HG02759 (cell line): ENCODE results near the gene KCNJ4.
"Not testable (repeated sequence)": the region's sequence is repeated elsewhere in the genome, so short reads cannot be mapped to it uniquely, and the experiment has no call there.

Experiments used
- ATAC-seq: cut with Tn5 transposase; IDR thresholded peaks from one replicate; pipeline ENCODE4 v1.9.1; 2021; ENCODE audit warnings: mild to moderate bottlenecking, moderate library complexity; ENCODE audit not compliant: unreplicated experiment

KCNJ4 gene

DNA sequence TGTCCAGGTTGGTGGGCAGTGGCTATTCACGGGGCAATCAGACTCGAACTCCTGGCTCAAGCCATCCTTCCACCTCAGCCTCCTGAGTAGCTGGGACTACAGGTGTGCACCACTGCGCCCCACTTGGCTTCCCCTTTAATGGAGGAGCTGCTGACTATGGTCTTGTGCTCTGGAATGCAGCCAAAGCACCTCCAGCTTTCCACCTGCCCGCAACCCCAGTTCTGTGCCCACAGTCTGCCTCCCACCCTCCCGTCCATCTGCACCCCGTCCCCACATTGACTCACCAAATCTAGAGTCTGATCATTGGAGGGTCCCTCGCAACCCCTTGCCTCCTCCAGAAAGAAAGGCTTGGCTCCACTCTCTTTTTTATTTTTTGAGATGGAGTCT lies 41.0 kb downstream of the KCNJ4 start:
- no peak for ATAC-seq

DNA sequence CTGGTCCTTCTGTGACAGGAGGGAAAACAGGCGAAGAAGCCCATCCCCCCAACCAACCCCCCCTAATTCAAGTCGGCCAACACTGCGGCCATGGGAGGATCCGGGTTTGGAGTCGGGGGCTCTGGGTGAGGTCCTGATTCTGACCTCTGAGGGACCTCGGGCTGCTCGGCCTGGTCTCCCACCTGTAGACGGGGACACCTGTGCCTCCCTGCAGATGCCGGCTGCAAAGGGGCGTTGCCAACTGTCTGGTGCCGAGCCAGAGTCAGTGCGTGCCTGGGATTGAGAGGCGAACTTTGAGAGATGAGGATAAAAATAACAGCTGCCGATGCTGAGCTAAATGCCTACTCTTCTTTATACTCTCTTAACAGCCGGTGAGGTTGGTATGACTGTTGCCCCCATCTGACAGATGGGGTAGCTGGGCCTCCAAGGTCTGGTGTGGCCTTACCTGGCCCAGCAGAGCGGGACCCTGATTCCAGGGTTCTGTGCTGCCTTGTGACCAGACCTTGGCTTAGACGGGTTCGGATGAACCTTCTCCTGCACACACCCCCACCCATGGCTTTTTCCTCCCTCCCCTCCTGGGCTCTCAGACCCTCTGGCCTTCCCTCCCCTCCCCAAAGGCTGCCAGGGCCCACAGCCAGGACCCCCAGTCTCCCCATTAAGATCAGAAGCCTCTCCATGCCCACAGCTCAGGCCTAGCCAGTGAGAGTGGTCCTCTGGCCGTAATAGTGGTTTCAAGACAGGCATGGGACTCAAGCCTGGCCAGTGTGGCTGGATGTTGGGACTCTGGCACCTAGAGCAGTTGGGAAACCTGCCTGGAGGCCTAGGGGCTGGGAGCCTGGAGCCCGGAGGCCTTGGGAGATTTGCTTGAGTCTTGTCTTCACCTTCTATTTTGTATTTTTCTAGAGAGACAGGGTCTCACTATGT lies 41.7 kb downstream of the KCNJ4 start:
- no peak for ATAC-seq

DNA sequence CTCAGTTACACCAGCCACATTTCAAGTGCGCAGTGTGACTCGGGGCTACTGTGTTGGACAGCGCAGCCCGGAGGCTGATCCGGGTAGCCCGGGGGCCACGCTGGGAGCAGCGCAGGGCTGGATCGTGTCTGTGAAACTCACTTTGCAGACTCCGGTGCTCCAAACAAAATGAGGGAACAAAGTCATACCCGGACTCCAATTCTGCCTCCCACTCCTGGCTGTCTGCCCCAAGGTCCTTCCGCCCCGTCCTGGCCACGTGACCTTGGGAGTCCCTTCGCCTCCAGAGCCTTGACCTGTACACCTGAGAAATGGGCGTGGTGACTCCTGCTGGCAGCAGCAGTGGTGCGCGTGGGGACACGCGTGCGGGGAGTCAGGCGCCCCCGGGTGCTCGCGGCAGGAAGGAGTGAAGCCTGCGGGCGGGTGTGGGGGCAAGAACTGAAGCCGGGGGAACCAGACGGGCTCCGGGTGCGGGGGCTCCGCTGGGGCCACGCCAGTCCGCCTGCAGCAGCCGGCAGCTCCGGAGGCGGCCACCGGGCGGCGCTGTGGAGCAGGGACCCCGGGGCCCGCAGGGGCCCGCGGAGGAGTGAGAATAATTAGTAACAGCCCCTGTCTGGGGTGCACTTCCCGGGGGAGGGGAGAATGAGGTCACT lies 42.4 kb downstream of the KCNJ4 start:
- no peak for ATAC-seq

DNA sequence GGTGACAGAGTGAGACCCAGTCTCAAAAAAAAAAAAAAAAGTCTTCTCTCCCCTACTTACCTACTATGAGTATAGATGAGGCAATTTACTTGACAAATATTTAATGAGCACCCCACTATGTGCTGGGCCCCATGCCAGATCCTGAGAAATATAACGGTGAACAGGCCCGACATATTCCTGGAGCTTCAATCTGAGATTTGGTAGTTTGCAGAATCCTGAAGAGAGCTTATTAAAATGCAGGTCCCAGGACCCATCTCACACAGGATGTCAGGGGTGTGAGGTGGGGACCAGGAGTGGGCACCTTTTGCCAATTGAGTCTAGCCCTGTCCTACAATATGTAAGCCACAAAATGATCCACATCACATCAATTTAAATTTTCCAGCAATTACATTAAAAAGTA lies 44.0 kb downstream of the KCNJ4 start:
- ATAC-seq: no peak

DNA sequence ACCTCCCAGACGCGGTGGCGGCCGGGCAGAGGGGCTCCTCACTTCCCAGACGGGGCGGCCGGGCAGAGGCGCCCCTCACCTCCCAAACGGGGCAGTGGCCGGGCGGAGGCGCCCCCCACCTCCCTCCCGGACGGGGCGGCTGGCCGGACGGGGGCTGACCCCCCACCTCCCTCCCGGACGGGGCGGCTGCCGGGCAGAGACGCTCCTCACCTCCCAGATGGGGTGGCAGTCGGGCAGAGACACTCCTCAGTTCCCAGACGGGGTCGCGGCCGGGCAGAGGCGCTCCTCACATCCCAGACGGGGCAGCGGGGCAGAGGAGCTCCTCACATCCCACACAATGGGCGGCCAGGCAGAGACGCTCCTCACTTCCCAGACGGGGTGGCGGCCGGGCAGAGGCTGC lies 45.1 kb downstream of the KCNJ4 start:
- ATAC-seq: not testable (repeated sequence)

DNA sequence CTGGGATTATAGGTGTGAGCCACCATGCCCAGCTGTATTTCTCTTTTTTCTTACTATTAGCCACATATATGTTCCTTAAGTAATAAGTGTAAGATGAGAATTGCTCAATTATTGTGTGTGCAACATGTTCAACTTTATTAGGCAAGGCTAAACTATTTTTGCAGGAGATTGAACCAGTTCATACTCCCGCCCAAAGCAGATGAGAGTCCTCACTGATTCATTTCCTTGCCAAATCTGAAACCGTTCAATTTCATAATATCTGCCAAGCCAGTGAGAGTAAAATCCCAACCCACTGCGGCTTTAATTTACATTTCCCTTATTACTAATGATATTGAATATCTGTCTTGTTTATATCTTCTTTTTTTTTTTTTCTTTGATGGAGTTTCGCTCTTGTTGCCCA lies 48.4 kb downstream of the KCNJ4 start:
- ATAC-seq: no peak

DNA sequence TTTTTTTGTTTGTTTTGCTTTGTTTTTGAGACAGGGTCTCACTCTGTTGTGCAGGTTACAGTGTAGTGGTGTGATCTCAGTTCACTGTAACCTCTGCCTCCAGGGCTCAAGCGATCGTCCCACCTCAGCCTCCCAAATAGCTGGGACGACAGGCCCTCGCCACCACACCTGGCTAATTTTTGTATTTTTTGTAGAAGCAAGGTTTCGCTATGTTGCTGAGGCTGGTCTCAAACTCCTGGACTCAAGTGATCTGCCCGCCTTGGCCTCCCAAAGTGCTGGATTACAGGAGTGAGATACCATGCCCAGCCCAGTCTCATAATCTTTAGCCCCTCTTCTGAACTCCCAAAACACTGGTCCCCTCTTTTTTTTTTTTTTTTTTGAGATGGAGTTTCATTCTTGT lies 50.6 kb downstream of the KCNJ4 start:
- ATAC-seq: no peak

DNA sequence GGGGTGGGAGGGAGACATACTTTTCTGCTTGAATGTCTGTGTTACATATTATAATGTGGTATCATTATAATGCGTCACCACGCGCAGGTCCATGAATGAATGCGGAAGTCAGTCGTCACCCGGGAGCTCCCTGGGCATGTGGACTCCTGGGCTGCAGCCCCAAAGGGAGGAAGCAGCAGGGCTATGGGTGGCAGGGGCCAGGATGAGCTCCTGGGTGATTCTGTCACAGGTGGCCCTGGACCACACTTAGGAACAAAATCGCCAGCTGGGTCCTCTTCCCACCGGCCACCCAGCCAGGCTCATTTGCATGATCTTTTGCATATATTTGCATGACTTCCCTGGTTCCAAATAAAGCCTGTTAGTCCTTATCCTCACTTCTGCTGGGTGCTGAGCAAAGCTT lies 51.2 kb downstream of the KCNJ4 start:
- no peak for ATAC-seq

DNA sequence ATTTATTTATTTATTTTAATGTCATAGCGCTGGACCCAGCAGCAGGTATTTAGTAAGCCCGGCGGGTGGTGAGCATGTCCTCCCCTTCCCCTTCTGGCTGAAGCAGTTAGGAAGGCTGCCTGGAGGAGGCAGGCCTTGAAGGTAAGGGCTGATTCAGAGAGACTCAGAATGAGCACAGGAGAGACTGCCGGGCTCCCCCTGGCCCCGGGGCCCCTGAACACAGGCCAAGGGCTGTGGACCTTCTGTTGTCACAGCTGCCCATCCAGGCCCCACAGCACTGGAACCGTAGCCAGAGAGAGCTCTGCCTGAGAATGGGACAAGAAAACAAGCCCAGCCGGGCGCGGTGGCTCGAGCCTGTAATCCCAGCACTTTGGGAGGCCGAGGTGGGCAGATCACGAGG lies 52.8 kb downstream of the KCNJ4 start:
- ATAC-seq: no peak

DNA sequence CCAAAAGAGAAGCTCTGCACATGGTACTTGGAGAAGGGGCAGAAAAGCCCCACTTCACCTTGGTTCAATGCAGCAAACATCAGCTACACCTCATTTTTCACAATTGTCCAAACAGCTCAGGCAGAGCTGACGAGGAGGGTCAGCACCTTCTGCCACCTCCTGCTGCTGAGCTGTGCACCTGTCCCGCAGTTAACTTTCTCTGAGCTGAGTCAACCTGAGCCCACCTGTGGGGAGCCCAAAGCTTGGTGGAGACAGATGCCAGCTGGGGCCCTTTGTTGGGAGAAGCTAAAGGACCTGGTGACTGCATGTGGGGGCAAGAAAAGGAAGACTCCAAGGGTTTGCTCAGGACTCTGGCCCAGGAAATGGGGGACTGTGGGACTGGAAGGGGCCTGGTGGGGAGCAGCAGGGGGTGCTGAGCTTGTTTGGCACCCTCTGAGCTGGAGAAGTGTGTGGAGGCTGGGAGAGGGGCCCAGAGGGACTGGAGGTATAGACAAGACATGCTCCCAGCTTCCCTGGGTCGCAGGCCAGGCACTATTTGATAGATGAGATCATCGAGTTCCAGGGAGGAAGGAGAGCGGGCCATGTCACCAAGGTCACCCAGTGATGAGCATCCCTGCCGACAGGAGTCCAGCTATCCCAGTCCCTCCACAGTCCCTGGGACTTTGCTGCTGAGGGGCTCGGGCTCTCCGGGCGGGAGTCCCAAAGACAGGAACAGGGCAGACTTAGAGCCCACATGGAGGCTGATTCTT lies 53.5 kb downstream of the KCNJ4 start:
- no peak for ATAC-seq

DNA sequence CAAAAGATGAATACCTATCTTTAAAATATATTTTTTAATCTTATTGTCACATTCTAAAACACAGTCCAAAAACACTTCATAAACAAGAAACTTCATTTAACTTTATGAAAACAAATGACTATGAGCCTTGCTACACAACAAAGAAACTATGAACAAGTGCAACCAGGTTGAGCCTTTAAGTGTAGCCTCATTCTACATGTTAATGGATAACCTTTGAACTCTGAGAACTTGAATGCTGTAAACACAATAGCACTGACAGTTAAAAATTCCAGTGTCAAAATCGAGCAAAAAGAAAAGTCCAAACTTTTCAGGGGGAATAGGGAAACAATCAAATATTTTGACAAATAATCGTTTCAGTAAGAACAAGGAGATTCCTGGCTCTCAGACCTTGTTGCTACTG lies 54.7 kb downstream of the KCNJ4 start:
- ATAC-seq: not testable (repeated sequence)

DNA sequence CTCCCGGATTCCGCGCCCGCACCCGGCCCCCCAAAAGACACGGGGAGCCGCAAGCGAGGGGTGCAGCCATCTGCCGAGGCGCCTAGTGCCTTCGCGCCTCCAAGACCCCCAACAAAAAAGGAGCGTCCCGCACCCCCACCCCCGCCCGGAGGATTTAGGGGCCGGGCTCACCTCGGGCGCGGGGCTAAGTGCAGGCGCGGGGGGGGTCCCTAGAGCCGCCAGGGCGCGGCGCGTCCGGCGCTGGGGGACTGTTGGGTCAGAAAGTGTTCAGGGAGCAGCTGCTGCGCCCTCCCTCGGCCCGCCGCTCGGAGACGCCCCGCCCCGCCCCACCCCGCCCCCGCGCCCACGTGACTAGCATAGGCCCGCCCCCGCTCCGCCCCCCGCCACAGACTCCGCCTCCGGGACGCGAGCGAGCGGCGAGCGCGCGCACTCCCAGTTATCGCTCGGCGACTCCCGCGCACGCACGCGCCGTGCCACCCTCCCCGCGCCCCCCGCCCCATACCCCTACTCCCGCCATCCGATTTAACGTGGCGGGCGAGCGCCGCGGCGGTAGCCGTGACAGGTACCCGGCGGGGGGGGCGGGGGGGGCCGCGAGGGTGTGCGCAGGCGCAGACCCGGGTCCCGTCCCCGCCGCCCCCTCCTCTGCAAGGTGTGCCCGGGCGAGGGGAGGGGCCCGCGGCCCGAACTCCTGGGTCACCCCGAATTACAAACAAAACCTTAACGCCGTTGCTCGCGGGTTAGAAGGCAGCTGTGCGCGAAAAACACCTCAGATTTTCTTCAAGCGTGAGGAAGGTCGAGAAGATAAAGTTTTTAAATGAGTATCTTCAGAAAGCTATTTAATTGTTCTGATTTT lies 56.2 kb downstream of the KCNJ4 start:
- ATAC-seq: peak; percentile 58

DNA sequence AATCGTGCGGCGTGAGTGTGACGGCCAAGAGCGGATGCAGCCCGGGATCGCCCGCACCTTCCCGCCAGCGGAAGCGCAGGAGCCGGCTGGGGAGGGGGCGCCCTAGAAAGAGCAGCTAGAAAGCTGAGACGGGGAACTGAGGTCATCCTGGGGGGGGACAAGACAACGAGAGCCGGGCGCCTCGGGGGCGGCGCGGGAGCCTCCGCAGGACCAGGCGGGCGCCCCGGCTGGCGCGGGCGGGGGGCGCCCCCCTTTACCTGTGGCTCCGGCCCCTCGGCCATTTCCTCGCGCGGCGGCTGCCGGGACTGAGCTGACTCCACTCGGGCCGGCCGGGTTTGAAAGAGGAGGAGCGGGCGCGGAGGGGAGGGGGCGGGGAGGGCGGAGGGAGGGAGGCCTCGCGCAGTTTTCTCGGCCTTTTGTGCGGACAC lies 56.8 kb downstream of the KCNJ4 start:
- peak; percentile 37 for ATAC-seq

DNA sequence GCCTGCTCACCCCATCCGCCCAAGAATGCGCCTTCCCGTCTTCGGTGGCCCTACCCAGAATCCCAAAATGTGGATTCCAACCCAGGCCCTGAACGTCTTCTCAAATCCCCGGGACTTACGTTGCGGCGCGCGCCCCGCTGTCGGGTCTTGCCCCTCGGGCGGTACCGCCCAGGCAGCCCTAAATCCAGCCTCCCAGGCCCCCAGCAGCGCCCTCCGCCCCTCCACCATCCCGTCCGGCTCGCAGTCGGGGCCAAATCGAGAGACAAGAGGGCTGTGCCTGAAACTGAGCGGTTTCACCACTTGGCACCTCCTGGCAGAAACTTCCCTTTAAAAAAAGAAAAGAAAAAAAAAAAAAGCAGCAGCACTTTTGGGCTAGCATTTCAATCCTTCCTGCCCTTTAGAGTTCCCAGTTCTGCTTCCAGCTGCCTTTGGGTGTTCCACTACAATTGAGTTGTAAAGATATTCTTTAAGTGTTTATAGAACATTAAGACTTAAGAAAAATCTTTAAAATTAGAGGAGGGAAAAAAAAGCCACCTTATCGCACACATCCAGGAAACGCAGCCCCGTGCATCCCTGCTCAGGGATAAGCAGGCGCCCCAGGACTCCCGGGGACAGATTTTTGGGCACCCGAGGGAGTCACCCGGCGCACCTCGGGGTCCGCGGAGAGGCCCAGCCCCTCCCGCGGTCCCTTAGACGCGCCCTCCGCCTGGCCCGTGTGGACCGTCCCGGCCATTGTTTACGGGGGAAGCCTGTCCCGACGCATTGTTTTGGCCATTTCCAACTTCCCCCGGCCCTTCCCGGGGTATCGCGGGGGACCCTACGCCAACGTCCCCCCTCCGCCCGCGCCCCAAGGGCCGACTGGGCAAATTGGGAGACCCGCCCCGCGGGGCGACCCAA lies 57.6 kb downstream of the KCNJ4 start:
- no peak for ATAC-seq

DNA sequence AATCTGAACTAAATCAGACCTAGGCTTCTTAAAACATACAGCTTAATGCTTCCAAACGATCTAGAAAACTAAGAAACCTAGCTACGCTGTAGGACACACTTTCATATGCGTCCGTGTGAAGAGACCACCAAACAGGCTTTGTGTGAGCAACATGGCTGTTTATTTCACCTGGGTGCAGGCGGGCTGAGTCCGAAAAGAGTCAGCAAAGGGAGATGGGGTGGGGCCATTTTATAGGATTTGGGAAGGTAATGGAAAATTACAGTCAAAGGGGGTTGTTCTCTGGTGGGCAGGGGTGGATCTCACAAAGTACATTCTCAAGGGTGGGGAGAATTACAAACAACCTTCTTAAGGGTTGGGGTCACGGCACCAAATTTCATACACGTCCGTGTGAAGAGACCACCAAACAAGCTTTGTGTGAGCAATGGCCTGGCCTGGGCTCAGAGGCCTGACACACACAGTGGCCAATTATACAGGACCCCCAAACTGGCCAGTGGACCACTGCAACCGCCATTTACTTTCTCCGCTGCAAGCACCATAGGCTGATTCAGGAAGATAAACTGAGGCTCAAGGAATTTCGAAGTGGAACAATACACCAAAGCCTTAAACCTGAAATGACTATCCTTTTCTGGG lies 58.4 kb downstream of the KCNJ4 start:
- ATAC-seq: not testable (repeated sequence)

DNA sequence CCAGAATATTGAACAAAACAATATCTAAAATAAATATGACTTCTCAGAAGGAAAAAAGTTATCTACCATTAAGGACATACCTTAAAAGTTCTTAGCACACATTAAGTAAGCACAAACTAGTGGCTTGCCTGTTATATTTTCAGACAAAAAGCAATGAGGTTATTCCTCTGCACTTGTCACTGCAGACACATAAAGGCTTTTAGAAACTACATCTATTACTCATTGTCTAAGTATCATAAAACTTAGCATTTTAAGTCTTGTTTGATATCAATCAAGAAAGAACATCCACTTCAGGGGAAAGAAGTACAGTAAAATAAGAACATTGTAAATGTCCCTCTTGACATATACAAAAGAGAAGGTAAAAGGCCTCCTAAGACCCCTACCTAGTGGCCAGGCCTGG lies 59.1 kb downstream of the KCNJ4 start:
- ATAC-seq: not testable (repeated sequence)

DNA sequence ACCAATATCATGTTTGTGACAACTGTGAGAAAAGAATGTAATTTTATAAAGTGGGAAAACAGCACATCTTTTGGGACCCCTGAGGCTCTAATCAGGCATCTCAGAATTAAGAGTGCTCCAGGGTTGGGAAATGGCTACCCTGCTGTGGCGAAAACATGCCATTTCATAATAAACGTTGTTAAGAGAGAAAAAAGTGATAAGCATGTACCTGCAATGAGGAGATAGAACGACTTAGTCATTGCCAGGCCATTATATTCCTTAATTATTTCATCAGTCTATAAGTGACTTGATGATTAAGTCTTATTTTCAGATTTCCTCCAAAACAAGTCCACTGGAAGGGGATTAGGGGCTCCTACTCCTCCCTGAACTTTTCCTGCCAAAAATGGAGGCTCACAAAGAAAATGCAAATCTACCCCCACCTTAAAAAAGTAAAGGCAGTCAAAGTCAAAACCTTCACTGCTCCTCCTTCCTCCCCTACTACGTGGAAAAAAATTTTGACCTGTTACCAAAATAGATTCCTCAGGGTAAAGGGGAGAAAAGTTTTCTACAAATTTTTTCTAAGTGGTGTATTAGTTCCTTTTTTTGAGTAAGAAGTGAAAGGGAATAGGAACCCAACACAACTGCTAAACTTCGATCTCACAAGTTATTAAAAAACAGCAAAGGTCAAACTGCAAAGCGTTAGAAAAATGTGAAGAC lies 59.9 kb downstream of the KCNJ4 start:
- not testable (repeated sequence) for ATAC-seq

DNA sequence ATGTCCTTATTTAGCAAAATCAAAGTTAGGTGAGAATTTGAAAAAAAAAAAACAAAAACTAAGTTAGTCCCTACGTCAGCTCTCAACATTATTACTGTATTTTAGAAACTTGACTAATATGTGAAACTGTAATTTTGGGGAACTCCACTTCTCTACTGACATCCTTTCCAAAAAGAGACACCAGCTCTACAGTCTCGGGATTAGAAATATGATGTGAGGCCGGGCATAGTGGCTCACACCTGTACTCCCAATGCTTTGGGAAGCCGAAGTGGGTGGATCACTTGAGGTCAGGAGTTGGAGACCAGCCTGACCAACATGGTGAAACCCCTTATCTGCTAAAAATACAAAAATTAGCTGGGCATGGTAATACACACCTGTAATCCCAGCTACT lies 65.6 kb downstream of the KCNJ4 start:
- not testable (repeated sequence) for ATAC-seq
